ENCODE measurements around the gene ETFB.

The ETFB gene

DNA sequence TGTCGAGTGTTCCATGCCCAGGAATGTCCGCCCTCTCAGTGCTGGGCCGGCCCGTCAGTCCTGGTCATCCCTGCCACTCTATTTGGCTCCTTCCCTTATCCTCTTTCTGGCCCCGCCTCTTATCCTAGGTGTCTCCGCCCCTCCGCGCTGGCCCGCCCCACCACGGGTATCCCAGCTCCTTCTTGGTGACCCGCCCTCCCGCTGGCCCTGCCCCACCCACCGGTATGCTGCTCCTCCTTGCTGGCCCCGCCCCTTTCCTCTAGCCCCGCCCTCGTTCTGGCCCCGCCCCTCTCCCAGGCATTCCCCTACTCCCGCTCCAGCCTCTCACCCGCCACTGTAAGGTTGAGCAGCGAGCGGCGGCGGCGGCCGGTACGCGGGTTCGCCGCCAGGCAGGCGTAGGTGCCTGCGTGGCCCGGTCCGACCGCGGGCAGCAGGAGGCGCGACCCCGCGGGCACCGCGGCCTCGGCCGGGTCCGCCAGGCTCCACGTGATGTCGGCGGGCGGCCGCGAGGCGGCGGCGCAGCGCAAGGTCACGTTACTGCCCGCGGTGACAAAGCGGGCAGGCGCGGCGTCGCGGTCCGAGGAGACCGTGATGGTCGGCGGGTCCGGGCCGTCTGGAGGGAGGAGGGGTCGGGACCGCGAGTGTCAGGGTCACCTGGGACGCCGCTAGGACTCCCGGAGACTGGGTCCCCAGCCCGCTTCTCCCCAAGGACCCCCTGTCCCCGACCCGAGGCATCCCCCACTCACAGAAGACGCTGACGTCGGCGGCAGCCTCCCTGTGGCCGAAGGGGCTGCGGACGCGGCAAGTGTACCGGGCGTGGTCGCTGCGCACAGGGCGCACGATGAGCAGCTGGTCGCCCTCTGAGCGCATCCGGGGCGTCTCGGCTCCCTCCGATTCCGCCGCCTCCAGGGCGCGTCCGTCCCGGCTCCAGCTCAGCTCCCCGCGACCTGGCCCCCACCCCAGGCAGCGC lies 26.2 kb downstream of the ETFB start:
- Histone ChIP-seq H3K27me3 (ENCODE audit: control insufficient read depth, insufficient read depth, low read length) (no peaks in the 10 kb centered on the region), H3K36me3 (ENCODE audit: control insufficient read depth, insufficient read depth, low read length) (no peaks in the 10 kb centered on the region), H3K4me1 (ENCODE audit: control insufficient read depth, insufficient read depth, low read length) (peaks cover 3% of the 10 kb centered on the region), H3K4me3 (ENCODE audit: low read length) (peak overlapping the region; percentile 86), H3K27ac (ENCODE audit: low read depth, low read length) (peak overlapping the region; percentile 64), H3K9ac (ENCODE audit: low read length) (no peak overlapping the region)

DNA sequence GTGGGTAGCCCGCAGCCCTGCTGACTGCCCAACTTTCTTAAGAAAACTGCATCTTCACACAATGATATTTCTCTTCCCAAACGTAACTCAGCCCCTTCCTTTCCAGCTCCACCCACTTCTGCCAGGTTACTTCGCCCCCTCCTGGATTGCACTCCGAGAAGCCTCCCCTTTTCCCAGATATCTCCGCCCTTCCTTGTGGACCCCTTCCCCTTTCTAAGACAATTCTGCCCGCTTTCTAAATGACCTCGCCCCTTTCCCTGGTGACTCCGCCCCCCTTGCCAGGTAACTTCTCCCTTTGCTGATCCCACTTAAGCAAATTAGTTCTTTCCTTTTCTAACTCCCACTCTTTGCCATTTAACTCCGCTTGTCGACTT lies 26.9 kb downstream of the ETFB start:
- Histone ChIP-seq H3K4me1 (ENCODE audit: control insufficient read depth, insufficient read depth, low read length) (peaks cover 3% of the 10 kb centered on the region), H3K36me3 (ENCODE audit: control insufficient read depth, insufficient read depth, low read length) (no peaks in the 10 kb centered on the region), H3K9ac (ENCODE audit: low read length) (no peak overlapping the region), H3K27me3 (ENCODE audit: control insufficient read depth, insufficient read depth, low read length) (no peaks in the 10 kb centered on the region), H3K27ac (ENCODE audit: low read depth, low read length) (peak overlapping the region; percentile 64), H3K4me3 (ENCODE audit: low read length) (peak overlapping the region; percentile 86)

DNA sequence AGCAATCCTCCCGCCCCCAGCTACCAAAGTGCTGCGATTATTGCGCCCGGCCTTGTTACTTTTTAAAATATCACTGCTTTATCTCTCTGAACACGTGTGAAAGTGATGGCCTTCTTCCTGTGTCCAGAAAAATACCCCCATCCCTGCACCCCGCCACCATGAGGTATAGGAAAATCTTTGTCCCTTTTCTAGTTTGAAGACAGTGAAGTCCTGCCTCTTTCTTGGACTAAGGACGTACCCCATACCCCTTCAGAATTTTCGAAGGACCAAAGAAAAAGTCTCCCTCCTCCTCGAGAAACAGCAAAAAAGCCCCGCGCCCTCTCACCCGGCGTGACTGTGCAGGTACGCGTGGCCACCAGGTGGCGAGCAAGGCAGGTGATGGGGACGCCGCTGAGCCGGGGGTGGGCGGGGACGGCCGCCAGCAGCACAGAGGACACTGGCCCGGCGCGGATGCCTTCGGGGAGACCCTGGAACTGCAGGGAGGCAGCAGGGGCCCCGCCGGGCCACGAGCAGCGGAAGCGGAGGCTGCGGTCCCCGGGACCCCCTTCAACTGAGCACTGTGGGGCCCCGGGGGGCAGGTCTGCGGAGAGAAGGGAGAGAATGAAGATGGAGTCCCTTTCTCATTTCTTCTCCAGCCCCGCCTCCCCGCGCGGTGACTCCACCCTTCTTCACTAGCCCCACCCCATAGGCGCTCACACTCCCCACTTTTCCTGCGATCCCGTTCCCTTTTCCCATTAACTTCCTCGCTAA lies 27.4 kb downstream of the ETFB start:
- H3K4me1 ChIP-seq (ENCODE audit: control insufficient read depth, insufficient read depth, low read length): peaks cover 3% of the 10 kb centered on the region
- peak overlapping the region; percentile 64 for H3K27ac ChIP-seq (ENCODE audit: low read depth, low read length)

DNA sequence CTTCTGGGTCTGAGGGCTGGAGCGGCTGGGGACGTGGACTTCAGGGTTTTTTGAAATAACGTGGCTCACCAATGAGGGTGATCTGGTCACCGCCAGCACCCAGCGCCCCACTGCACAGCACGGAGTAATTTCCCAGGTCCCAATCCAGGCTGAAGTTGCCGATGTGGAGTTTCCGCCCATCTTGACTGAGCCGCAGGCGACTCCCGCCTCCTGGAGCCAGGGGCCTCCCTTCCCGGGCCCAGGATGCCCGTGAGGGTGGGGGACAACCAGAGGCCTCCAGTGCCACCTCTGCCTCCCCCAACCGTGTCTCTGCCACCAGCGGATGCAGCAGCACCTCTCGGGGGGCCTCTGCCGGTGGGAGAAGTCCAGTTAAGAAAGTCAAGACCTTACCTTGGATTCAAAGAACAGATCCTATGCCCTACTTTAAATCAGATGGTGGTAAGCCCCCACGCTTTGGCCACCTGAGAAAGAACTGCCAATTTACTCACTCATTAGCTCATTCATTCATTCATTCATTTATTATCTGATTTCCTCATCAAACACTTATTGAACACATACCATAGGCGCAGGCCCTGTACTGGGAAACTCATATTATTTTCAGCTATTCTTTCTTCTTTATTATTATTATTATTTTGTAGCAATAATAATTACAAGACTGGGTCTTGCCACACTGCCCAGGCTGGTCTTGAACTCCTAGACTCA lies 28.2 kb downstream of the ETFB start:
- no peak overlapping the region for H3K4me3 ChIP-seq (ENCODE audit: low read length)
- no peaks in the 10 kb centered on the region for H3K27me3 ChIP-seq (ENCODE audit: control insufficient read depth, insufficient read depth, low read length)
- H3K36me3 ChIP-seq (ENCODE audit: control insufficient read depth, insufficient read depth, low read length): no peaks in the 10 kb centered on the region
- H3K27ac ChIP-seq (ENCODE audit: low read depth, low read length): no peak overlapping the region
- peaks cover 3% of the 10 kb centered on the region for H3K4me1 ChIP-seq (ENCODE audit: control insufficient read depth, insufficient read depth, low read length)
- H3K9ac ChIP-seq (ENCODE audit: low read length): no peak overlapping the region

More for the DNA sequence above, 27.4 kb downstream of the ETFB start:
- Histone ChIP-seq H3K36me3 (ENCODE audit: control insufficient read depth, insufficient read depth, low read length) (no peaks in the 10 kb centered on the region), H3K4me3 (ENCODE audit: low read length) (peak overlapping the region; percentile 86), H3K9ac (ENCODE audit: low read length) (no peak overlapping the region), H3K27me3 (ENCODE audit: control insufficient read depth, insufficient read depth, low read length) (no peaks in the 10 kb centered on the region)

DNA sequence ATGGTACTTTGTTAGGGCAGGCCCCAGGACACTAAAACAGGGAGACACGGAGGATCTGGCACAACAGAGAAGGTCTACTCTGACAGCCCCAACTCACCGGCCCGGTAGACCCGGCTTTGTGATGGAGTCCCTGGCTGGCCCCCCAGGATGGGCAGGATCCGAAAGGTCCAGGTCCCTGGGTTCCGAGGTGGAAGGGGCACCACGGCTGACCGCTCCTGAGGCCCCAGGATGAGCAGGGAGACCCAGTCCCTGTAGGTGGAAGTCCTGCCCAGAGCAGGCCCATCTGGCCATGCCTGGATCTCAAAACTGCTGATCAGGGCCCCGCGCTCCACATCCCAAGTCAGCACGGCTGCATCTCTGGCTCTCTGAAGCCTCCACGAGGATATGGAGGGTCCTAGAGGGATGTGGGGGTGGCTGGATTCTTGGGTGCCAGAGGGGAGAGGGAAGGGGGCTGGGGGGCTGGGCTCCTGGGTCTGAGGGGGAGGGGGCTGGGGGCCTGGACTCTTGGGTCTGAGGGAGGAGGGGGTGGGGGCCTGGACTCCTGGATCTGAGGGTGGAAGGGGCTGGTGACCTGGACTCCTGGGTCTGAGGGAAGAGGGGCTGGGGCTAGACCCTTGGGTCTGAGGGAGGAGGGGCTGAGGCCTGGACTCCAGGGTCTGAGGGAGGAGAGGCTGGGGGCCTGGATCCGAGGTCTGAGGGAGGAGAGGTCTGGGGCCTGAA lies 28.9 kb downstream of the ETFB start:
- Histone ChIP-seq H3K4me3 (ENCODE audit: low read length) (no peak overlapping the region), H3K36me3 (ENCODE audit: control insufficient read depth, insufficient read depth, low read length) (no peaks in the 10 kb centered on the region), H3K9ac (ENCODE audit: low read length) (no peak overlapping the region), H3K4me1 (ENCODE audit: control insufficient read depth, insufficient read depth, low read length) (peaks cover 3% of the 10 kb centered on the region), H3K27ac (ENCODE audit: low read depth, low read length) (no peak overlapping the region), H3K27me3 (ENCODE audit: control insufficient read depth, insufficient read depth, low read length) (no peaks in the 10 kb centered on the region)

DNA sequence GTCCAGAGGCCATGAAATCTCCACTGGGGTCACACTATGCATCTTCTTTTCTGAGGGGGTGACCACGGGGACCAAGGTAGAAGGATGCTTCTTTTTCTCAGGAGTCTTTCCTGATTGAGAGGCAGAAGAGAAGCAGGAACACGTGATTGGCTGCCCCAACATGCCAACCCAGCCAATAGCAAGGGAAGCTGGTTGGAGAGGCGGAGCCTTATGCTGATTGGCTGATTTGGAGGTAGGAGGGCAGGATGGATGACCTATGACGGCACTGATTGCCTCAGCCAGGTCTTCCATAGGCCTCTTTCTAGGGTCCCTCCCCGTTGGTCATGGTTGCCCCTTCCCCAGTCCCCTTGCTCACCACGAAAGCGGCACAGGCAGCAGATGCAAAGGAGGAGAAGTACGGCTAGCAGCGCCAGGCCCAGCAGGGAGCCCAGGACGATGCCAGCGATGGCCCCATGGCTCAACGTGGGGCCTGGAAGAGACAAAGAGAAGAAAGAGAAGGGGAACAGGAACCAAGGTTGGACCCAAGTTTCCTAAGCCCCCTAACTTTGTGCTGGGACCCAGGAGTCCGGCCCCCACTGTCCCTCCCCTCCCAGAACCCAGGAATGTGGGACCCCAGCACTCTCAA lies 32.2 kb downstream of the ETFB start:
- H3K4me3 ChIP-seq (ENCODE audit: low read length): no peak overlapping the region

DNA sequence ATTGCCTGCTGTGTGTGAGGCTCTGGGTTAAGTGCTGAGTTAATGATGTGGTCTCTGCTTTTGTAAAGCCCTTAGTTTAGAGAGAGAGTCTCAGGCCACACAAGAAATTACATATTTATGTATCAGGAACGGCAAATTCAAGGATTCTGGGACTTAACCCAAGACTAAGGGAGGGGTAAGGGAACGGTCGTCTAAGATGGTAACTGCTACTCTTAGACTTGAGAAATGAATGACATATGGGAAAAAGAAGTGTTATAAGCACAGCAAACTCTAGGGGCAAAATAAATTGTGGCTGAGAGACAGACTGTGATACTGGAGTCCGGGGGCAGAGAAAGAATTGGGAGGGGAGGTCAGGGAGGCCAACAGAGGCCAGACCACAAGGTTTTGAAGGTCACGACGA lies 34.5 kb downstream of the ETFB start:
- Histone ChIP-seq H3K27ac (ENCODE audit: low read depth, low read length) (no peak overlapping the region), H3K9ac (ENCODE audit: low read length) (no peak overlapping the region), H3K27me3 (ENCODE audit: control insufficient read depth, insufficient read depth, low read length) (peaks cover 6% of the 10 kb centered on the region), H3K36me3 (ENCODE audit: control insufficient read depth, insufficient read depth, low read length) (no peaks in the 10 kb centered on the region), H3K4me1 (ENCODE audit: control insufficient read depth, insufficient read depth, low read length) (no peaks in the 10 kb centered on the region), H3K4me3 (ENCODE audit: low read length) (no peak overlapping the region)

More for the DNA sequence above, 32.2 kb downstream of the ETFB start:
- Histone ChIP-seq H3K27me3 (ENCODE audit: control insufficient read depth, insufficient read depth, low read length) (no peaks in the 10 kb centered on the region), H3K36me3 (ENCODE audit: control insufficient read depth, insufficient read depth, low read length) (no peaks in the 10 kb centered on the region), H3K9ac (ENCODE audit: low read length) (no peak overlapping the region), H3K4me1 (ENCODE audit: control insufficient read depth, insufficient read depth, low read length) (no peaks in the 10 kb centered on the region), H3K27ac (ENCODE audit: low read depth, low read length) (no peak overlapping the region)

DNA sequence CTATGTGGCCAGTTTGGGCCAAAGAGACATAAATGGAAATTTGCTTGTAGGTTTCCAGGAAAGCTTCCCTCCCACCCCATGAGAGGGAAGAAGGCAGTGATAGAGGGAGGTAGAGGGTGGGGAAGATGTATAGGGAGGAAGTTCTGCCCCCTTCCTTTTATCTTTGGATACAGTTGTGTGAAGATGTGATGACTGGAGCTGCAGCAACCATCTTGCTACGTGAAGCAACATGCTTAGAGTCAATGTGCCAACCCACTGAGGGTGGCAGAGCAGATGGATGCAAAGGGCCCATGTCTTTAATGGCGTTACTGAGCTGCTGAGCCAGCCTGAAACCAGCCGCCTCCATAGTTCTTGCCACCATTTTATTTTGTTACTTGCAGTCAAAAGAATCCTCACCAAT lies 35.0 kb downstream of the ETFB start:
- H3K9ac ChIP-seq (ENCODE audit: low read length): no peak overlapping the region
- no peaks in the 10 kb centered on the region for H3K36me3 ChIP-seq (ENCODE audit: control insufficient read depth, insufficient read depth, low read length)
- peaks cover 6% of the 10 kb centered on the region for H3K27me3 ChIP-seq (ENCODE audit: control insufficient read depth, insufficient read depth, low read length)
- H3K4me3 ChIP-seq (ENCODE audit: low read length): no peak overlapping the region
- no peaks in the 10 kb centered on the region for H3K4me1 ChIP-seq (ENCODE audit: control insufficient read depth, insufficient read depth, low read length)
- no peak overlapping the region for H3K27ac ChIP-seq (ENCODE audit: low read depth, low read length)

DNA sequence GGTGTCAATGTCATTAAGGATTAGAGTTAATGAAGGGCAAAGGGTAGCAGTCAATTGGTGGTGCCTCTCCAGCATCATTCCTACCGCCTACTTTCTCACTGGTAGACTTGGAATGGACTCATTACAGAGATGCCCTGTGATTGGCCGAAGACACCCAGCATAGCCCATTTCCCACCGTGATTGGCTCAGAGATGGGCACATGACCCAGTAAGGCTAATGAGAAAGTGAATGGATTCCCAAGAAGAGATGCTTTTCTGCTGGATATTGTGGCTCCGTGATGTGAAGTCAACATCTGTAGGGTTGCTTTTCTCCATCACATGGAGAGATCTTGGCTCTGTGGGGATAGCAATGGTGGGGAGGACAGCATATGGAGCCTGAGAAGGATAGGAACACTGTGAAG lies 35.8 kb downstream of the ETFB start:
- H3K4me3 ChIP-seq (ENCODE audit: low read length): no peak overlapping the region
- H3K27me3 ChIP-seq (ENCODE audit: control insufficient read depth, insufficient read depth, low read length): peaks cover 9% of the 10 kb centered on the region
- H3K36me3 ChIP-seq (ENCODE audit: control insufficient read depth, insufficient read depth, low read length): no peaks in the 10 kb centered on the region
- H3K9ac ChIP-seq (ENCODE audit: low read length): no peak overlapping the region
- no peak overlapping the region for H3K27ac ChIP-seq (ENCODE audit: low read depth, low read length)
- H3K4me1 ChIP-seq (ENCODE audit: control insufficient read depth, insufficient read depth, low read length): no peaks in the 10 kb centered on the region

DNA sequence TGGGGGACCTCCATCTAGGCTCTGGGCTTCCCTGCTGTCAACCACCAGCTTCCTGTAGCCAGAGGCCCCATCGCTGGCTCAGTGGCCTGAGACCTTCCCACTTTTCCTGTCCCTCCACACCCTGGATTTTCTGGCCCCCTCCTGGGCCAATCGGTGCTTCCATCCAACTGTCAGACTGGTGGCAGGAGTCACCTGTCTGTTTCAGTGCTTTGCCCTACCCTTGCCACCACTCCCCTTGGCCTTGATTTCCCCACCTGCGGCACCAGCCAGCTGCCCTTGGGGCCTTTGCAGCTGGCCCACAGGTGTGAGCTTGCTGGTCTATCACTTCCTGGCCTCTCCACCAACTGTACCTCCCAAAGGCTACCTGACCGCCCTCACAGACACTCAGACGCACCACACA lies 36.8 kb downstream of the ETFB start:
- Histone ChIP-seq H3K9ac (ENCODE audit: low read length) (no peak overlapping the region), H3K27me3 (ENCODE audit: control insufficient read depth, insufficient read depth, low read length) (peaks cover 9% of the 10 kb centered on the region), H3K4me1 (ENCODE audit: control insufficient read depth, insufficient read depth, low read length) (no peaks in the 10 kb centered on the region), H3K4me3 (ENCODE audit: low read length) (no peak overlapping the region), H3K36me3 (ENCODE audit: control insufficient read depth, insufficient read depth, low read length) (no peaks in the 10 kb centered on the region), H3K27ac (ENCODE audit: low read depth, low read length) (no peak overlapping the region)

DNA sequence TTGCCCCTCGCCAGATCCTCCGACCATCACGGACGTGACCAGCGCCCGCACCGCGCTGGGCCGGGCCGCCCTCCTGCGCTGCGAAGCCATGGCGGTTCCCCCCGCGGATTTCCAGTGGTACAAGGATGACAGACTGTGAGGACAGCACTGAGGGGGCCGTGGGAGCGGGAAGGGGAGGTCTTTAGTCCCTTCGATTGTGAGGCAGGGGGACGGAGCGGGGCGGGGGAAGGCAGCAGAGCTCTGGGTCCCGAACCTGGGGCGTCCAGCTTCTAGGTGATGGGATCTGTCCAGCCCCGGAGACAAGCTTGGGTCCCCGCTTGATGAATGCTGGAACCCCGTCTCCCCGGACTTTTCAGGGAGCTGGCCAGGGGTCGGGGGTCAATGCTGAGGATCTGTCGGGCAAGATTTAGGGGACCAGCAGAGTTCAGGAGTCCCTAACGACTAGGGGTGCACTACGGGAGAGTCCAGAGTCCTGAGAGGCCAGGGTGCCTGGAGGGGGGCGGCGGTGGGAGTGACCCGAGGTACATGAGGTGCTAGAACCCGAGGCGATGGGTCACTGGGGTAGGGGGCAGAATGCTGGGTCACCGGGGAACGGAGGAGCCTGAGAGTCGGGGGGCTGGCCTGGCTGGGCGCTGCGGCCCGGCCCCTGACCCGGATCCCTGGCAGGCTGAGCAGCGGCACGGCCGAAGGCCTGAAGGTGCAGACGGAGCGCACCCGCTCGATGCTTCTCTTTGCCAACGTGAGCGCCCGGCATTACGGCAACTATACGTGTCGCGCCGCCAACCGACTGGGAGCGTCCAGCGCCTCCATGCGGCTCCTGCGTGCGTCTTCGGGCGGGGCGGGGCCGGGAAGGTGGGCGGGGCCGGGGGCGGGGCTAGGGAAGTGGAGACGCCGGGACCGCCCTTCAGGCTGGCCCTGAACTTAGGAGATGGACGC lies 38.9 kb downstream of the ETFB start:
- Histone ChIP-seq H3K27ac (ENCODE audit: low read depth, low read length) (no peak overlapping the region), H3K9ac (ENCODE audit: low read length) (no peak overlapping the region), H3K4me3 (ENCODE audit: low read length) (no peak overlapping the region), H3K27me3 (ENCODE audit: control insufficient read depth, insufficient read depth, low read length) (peaks cover 14% of the 10 kb centered on the region), H3K36me3 (ENCODE audit: control insufficient read depth, insufficient read depth, low read length) (no peaks in the 10 kb centered on the region), H3K4me1 (ENCODE audit: control insufficient read depth, insufficient read depth, low read length) (no peaks in the 10 kb centered on the region)

All from rectal smooth muscle tissue (tissue), 1 donor.